Activated CD8-positive, alpha-beta memory T cell treated with anti-CD3 and anti-CD28 coated beads, Interleukin-2, amount 50 U/mL, for 4 hours (primary cell): Measurements from ENCODE around the gene CNTN1.
"Not testable (repeated sequence)": the region's sequence is repeated elsewhere in the genome, so short reads cannot be mapped to it uniquely, and the experiment has no call there.

Source experiments
- DNase-seq: peaks from one replicate; pipeline ENCODE4 v3.0.0-alpha.2; 2020

CNTN1 gene

DNA sequence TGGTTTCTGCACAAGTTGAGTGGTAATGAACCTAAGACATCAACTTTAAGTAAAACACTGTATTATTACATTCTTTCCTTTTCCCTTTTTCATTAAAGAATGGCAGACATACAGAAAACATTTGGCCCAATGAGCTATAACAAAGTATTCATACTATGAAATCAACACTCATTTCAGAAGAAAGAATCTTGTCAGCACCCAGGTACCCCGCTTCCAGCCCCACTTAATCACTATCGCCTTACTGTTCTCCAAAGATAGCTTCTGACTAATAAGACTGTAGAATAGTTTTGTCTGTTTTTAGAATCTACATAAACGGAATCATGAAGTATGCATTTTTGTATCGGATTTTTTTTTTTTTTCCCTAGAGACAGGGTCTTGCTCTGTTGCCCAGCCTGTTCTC lies 9.5 kb downstream of the CNTN1 start:
- DNase-seq, result no peak

- no peak for DNase-seq
Measured at GRCh38 chr12:40711121-40711520, 18.9 kb downstream of the CNTN1 start.

DNA sequence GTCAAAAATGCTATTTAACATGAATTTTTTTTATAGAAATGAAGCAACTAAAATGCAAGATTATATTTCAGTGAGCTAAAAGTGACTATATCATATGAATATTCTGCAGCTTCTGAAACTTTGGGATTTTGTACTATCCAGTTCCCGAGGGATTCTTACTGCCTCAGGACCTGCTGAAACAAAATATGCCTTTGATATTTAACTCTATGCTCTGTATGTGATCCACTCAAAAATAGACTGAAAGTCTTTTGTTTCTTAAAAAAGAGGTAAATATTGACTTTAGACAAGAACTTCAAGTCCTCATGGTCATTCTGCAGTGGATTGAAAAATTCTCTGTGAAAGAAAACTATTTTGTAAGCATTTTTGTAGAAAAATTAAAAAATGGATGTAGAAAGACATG lies 22.4 kb downstream of the CNTN1 start:
- DNase-seq, result no peak

DNA sequence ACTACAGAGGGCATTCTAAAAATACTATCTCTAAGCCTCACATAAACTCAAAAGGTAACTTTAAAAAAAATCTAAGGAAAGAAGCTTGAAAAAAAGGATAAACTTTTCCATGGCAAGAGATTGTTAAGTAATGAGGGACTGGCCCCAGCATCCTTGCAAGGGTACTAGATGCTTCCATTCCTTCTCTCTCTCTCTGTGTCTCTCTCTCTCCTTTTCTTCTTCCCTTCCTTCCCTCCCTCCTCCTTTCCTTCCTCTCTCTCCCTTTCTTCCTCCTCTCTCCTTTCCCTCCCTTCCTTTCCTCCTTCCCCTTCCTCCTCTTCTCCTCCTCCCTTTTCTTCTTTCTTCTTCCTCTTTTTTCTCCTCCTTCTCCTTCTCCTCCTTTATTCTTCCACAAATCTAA lies 23.8 kb downstream of the CNTN1 start:
- no peak for DNase-seq

DNA sequence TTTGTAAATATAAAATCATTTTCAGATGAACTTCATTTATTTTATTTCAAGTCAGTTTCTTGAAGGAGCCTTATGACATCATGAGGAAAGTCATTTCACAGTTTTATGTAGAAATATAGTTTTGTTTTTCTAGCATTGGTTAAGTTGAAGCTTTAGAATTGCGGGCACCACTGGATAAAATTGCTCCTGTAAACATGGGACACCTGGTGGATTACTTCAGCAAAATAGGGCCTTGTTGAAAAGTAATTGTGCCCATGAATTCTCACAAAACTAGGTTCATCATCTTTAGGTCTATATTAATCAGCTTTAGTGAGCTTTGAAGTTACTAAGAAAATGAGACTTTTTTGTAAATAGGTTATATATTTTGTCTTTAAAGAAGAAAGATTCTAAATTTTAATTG lies 25.3 kb downstream of the CNTN1 start:
- DNase-seq, result no peak

DNA sequence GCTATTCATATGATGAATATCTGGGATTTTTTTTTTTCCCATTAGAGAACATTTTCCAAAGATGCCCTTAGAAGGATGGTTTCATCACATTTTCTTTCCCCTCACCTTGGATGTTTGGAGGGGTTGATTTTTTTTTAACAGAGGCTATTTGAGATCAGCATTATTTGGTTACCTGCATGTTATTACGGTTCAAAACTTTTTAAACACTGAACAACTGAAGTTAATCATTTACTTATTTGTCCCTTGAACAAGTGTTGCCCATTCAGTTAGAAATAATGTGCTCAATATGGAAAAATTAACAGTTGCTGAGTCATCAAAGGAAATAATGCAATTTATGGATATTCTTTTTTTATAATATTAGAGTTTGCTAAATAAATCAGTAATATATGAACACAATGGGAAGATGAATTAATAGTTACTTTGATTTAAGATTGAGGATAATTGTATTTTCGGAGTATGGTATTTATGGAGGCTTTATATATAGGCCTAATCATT lies 26.7 kb downstream of the CNTN1 start:
- no peak for DNase-seq

GRCh38 chr12:40723001-40723400 lies 30.8 kb downstream of the CNTN1 start:
- DNase-seq, result no peak

- DNase-seq, result no peak
Measured at GRCh38 chr12:40726366-40726765, 34.1 kb downstream of the CNTN1 start.

DNA sequence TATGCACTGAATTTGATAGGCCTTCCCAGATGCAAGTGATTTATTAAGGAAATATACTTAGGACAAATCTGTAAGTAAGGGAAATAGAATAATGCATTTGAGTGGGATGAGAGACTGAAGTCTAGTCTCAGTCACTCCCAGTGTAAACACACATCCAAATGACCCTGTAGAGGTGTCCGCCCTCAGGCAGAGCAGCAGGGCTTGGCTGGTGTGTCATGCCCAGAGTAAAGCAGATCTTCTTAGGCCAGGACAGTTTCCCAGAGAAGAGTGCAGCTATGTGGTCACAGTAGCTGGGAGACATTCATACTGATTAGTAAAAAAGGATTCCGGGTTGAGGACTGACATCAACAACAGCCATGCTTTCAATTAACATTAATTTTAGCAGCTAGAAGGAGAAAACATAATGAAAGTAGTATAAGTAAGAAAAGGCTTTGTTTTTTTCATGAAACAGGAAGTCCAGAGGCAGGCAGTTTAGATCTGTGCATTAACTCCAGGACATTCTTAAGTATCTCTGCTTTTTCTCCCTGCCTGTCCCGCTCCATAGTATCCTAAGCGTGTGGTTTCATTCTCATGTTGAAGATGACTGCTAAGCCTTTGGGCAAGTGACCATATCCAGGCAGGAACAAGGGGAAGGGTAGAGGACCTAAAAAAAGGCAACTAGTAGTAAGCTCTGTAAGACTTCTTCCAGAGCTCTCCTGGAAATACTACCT lies 35.7 kb downstream of the CNTN1 start:
- DNase-seq, result no peak

DNA sequence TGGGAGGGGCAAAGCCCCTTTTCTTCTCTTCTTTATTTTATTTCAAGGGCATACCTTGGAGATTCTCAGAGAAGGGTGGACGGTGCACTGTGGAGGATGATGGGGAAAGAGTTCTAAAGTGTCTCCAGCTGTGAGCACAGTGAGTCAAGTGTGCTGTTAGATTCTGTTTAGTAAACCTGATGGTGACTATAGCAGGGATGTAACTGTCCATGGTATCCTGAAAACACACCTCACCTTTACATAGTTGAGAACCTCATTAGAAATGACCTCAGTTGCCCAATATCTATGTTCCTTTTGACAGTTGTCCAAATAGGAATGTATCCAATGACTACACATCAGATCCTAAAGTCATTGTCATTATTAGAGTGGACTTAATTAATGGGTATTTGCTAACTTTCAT lies 38.0 kb downstream of the CNTN1 start:
- no peak for DNase-seq

- DNase-seq, result no peak
Measured at GRCh38 chr12:40733871-40734270, 41.6 kb downstream of the CNTN1 start.

- no peak for DNase-seq
Measured at GRCh38 chr12:40734276-40734675, 42.0 kb downstream of the CNTN1 start.

GRCh38 chr12:40735551-40736230 lies 43.5 kb downstream of the CNTN1 start:
- DNase-seq, result no peak

GRCh38 chr12:40737416-40737815 lies 45.2 kb downstream of the CNTN1 start:
- not testable (repeated sequence) for DNase-seq

- DNase-seq, result no peak
Measured at GRCh38 chr12:40738856-40739255, 46.6 kb downstream of the CNTN1 start.

DNA sequence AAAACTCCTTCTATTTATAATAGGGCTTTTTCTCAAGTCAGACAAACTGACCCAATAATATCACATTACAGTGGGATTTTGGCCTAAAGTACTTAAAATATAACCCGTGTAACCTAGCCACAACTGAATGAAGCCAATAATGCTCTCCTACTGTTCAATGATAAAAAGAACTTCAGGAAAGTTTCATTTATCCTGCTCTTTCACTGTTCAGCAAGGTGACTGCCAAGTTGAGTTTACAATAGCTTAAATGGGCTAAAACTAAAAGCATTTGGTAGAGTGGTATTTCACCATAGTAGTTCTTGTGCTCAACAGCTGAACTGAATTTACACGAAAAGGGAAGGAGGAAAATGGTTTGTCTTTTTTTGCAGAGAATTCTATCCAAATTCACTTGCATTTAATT lies 49.8 kb downstream of the CNTN1 start:
- no peak for DNase-seq

DNA sequence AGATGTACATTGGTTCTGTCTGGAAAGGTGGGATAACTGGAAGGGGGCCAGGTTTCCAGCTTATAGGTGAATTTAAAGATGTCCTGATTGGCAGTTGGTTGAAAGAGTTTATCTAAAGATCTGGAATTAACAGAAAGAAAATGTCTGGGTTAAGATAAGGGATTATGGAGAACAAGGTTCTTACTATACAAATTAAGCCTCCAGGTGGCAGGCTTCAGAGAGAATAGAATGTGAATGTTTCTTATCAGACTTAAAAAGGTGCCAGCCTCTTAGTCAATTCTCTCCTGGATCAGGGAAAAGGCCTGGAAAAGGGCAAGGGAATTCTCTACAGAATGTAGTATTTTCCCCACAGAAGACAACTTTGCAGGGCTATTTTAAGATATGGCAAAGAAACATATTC lies 53.1 kb downstream of the CNTN1 start:
- no peak for DNase-seq

- no peak for DNase-seq
Measured at GRCh38 chr12:40749863-40750262, 57.6 kb downstream of the CNTN1 start.

- DNase-seq, result no peak
Measured at GRCh38 chr12:40752011-40752410, 59.8 kb downstream of the CNTN1 start.

DNA sequence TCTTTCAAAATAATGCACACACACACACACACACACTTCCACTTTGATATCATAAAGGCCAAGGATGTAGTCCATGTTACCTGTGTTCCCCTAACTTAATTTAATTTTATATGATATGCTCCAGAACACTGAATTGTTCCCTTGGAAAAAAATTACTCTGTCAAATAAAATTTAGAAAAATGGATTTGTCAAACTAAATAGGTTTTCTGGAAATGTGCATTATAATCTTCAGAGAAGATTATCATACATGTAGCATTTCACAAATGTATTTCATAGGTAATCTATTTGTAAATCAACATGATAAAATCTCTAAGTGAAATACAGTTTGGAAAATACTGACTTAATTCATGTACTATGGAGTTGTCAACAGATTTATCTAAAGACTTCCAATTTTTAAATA lies 68.6 kb downstream of the CNTN1 start:
- DNase-seq, result no peak

- no peak for DNase-seq
Measured at GRCh38 chr12:40762072-40762471, 69.8 kb downstream of the CNTN1 start.

DNA sequence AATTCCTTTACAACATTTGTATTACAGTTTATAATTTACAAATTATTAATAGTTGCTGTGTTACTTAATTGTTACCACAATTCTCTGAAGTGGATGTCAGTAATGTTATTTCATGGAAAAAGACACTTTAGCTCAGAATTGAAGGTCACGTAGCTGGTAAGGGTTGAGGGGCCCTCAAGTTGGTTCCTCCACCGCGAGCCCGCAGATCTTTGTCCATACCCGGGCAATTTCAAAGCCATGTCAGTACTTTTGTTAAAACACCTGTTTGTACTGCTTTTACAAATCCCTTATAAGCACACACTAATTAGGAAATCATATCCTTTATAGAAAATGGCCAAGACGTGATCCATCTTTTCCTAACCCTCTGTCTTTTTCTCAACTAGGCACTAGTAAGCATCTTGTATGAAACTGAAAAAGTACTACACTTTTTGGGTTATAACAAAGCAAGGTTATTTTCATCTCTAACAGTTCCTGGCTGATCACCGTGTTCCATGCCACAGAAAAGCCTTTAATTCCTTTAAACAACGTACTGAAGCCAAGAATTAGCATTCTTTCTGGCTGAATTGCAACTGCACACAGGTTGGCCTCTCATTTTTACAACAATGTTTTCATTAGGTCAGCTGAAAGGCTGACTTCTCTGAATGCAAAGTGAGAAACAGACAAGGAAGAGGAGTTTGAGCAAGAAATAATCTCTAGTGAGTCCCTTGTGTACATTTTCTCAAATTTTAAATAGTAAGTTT lies 76.1 kb downstream of the CNTN1 start:
- DNase-seq, result no peak

GRCh38 chr12:40769846-40770245 lies 77.6 kb downstream of the CNTN1 start:
- DNase-seq, result no peak

DNA sequence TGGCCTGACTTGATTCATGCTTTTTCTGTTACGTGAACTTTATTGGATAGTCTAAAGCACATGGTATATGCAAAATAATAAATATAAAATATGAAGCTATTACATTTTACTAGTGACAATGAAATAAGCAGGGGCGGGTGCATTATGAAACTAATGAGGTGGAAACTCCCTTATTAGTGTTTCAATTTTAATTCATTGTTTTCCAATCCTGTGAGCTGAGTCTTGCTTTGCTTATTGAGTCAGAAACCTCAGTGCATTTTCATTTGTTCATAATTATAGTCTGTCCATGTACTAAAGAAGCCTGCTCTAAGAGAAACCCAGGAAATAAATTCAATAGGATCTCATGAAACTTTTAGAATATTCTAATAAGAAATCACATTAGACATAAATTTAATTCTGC lies 78.5 kb downstream of the CNTN1 start:
- DNase-seq, result no peak
